HS-27A (cell line): ENCODE results near the gene SFMBT2.

Experiments used
- DNase-seq: peaks from one replicate; pipeline ENCODE4 v3.0.0-alpha.2; 2012; ENCODE audit warnings: low read depth, missing footprints

SFMBT2 gene

GRCh38 chr10:7264313-7264756 is 146.5 kb downstream of the SFMBT2 start:
- DNase-seq: no peak

GRCh38 chr10:7263616-7264015 is 147.2 kb downstream of the SFMBT2 start:
- no peak for DNase-seq

DNA sequence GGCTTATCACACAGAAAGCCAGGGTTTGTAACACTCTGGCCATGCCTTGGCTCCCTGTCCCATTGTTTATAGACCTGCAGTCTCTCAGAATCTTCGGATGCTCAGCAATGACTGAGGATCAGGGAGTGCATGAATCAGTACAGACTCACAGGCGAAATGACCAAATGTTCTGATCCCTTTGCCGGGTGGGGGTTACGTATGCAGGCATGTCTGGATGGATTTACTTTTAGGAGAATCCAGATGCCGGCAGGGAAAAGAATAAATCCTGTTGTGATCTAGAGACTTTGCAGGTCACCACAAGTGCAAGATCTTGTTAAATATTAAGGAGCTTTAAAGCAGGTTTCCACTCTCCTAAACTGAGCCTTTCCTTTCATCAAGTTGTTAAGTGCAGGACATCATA is 149.5 kb downstream of the SFMBT2 start:
- no peak for DNase-seq

DNA sequence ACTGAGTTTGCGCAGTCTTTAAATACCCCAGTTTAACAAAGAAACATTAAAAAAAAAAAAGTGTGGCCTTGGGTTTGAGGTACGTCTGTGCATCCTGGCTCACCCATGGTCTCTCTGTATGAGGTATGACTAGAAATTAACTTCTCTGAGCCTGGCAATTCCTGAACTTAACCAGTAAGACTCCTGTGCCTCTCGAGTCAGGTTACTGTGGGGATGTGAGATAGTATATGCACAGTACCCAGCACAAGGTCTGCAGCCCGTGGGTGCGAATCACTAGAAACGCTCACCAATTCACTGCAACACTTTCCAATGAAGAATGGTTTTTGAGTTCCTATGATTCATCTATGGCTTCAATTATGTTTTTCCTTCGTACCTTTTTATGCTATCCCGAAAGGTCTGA is 149.9 kb downstream of the SFMBT2 start:
- no peak for DNase-seq

- no peak for DNase-seq
Observed at GRCh38 chr10:7260412-7260900, 150.4 kb downstream of the SFMBT2 start.

DNA sequence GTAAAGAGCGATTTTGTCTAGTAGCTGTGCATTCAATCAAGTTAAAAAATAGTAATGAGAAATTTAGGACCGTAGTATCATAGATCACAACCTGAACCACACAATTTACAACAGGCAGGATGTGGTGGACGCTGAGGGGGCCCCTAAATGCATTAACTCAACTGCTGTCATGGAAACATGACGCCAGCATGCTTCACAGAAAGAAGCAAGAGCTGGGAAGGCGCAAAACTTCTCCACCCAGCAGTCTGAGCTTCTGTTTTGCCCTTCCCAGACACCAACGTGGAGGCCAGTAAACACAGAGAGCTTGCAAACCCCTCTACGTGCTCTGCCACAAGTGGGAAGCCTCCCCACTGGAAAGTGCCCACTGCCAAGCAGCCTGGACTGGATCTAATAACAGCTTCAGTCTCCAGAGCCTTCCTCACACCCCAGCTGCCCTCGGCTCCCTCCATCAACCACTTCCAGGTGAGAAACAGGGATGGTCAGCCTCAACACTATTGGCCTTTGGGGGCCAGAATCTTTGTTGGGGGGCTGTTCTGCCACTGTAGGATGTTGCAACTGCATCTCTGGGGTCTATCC is 151.8 kb downstream of the SFMBT2 start:
- DNase-seq: no peak

- DNase-seq: no peak
Observed at GRCh38 chr10:7255517-7255916, 155.3 kb downstream of the SFMBT2 start.

DNA sequence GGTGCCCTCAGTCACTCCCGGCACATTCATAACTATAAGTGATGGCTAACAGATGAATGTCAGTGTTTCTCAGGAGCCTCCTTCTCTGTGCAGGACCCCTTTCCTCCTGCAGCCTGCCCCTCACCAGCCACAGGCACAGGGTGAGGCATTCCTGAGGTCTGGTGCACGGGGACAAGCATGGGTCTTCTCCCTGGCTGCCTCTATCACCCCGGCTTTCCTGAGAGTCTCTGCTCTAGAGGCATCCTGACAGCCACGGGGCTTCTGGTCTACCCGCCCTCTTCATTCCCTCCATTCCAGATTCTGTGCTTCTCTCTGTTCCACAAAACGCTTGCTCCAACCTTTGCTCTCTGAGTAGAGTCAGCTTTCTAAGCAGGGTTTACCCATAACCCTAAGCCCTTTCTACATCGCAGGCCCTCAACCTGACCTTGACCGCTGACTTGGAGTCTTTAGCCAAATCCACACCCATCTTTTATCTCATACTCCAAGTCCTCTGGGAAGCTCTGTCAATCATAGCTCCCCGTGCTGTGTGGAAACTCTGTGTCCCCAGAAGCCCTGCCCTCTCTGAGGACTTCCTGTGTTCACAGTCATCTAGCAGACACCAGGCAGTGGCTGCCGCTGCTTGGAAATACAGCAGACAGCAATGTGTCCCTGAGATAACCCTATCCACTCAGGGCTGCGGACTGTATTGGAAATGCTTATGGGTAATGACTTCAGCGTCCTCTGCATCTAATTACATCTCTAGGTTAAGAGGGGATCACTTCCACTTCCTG is 159.0 kb downstream of the SFMBT2 start:
- no peak for DNase-seq

DNA sequence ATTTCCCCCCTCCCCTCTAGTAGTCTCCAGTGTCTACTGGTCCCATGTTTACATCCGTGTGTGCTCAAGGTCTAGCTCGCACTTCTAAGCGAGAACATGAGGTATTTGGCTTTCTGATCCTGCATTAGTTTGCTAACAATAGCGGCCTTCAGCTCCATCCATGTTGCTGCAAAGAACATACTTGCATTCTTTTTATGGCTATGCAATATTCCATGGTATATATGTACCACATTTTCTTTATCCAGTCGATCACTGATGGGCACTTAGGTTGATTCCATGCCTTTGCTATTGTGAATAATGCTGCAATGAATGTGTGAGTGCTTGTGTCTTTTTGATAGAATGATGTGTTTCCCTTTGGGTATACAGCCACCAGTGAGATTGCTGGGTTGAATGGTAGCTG is 160.6 kb downstream of the SFMBT2 start:
- DNase-seq: no peak

- no peak for DNase-seq
Observed at GRCh38 chr10:7248585-7249164, 162.2 kb downstream of the SFMBT2 start.

DNA sequence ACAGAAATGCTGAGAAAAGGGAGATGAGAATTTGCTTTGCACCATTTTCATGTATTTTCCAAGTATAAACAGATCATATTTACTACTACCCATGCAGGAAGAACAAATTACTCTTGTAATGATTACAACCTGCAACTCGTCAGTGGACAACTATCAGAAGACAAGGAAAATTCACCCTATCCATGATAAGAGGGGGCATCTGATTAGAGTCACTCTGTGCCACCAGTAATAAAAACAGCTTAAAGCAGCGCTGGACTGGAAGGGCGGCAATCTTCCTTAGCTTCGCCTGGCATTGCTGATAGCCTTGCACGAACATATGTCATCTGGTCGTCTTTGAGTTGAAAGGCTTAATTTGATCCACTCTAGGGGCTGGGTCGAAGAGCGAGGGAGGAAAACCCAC is 162.7 kb downstream of the SFMBT2 start:
- no peak for DNase-seq

GRCh38 chr10:7245505-7245904 is 165.3 kb downstream of the SFMBT2 start:
- no peak for DNase-seq

GRCh38 chr10:7243873-7244272 is 167.0 kb downstream of the SFMBT2 start:
- no peak for DNase-seq

DNA sequence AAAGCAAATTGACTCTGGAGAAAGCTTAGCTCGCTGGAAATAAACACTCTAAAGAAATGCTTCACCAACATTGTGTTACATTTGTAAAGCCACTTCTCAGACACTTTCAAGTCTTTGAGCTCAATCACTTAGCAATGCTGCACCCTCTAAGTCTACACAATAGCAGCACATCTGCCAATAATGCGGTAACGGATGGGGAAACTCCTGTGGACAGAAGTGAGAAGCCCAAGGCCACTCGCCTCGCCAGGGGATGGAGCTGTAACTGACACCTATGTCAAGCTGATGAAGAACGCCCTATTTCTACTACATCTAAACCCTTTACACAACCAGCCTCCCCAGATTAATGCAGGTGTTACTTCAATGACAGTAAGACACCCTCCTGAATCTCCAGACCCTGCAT is 167.7 kb downstream of the SFMBT2 start:
- DNase-seq: no peak

DNA sequence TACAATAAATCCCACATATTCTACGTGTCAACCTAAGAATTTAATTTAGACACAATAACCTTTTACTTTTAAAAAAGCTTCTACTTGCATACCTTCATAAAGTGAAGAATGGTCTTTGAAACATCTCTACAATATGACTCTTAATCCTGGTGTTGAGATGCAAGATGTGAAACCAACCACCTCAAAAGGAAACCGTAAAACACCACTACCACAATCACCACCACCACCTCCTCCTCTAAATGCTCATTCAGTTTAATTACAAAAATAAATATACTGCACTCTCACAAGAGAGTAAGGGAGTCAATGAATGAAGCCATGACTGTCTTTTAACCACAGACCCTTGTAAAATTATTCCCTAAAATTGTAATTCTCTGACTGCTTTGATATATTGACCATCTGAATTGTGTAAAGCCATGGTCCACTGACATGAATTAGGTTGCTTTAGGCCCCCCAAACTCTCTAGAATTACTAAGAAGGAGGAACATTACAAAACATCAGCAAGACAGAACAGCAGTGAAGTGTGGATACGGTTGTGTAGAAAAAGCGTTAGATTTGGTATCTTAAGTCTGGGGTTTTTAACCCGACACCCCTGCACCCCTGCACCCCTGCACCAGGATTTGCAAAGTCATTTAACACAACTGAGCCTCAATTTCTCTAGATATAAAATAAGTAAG is 171.4 kb downstream of the SFMBT2 start:
- no peak for DNase-seq

DNA sequence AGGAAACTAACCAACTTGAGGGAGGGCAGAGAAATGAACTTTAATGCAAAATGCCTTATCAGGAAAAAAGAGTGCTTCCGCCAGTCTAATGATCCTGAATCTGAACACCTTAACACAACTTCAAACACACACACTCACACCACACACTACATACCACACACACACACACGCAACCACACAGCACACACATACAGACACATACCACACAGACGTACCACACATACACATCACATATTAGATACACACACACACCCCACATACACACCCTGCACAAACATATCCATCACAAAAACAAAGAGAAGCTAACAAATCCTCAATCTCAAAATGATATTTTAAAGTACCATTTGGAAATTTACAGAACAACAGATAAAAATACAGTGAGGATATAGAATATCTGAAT is 175.5 kb downstream of the SFMBT2 start:
- DNase-seq: no peak

DNA sequence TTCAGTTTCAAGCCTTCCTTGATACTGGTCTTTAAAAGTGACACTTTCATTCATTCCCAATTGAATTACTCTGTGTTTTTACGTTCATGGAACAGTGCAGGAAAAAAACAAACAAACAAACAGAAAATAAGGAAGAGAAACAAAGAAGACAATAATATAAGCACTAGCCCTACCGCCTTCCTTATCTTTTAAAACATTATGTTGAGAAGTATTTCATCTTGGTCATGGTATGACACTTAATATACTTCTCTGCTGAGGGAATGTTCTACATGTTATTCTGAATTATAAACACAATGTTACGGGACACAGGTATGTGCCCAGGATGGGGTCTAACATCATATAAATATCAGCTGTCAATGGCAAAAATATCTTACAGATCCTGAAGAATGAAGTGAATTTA is 176.7 kb downstream of the SFMBT2 start:
- no peak for DNase-seq

DNA sequence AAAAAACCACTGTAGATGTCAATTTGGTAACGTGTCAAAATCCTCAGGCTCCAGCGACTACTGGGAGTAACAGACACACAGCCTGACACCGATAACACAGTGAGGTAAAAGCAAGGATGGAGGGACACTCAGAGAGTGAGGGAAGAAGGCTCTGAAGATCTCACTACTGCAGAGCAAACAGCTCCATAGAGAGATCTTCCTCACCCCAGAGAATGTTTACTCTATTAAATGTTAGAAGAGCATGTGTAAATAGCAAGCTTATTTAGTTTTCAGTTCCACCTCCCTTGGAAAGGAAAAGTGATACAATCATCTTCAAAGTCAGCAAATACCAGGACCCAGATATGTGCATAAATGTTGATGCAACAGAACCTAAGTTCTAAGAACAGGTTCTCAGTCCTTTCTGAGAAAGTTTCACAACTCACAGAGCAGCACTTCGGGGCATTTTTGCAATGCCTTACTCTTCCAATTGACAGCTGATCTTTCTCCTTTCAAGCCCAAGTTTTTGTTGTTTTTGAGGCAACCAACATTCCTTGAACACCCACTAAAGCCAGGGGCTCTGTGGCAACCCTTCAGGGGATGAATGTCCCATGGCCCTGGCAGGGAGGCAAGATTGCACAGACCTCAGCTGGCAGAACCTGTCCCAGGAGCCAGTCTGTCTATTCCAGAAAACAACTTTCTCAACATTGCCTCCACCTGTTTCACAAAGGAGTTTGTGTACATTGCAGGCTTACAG is 177.4 kb downstream of the SFMBT2 start:
- no peak for DNase-seq

- DNase-seq: no peak
Observed at GRCh38 chr10:7231509-7232414, 179.1 kb downstream of the SFMBT2 start.

GRCh38 chr10:7230951-7231350 is 179.9 kb downstream of the SFMBT2 start:
- DNase-seq: no peak

GRCh38 chr10:7230036-7230435 is 180.8 kb downstream of the SFMBT2 start:
- no peak for DNase-seq
